GM19328 (cell line): ENCODE measurements around the gene TTLL3.

ENCODE experiments used
- ATAC-seq: cut with Tn5 transposase; IDR thresholded peaks from one replicate; pipeline ENCODE4 v1.9.1; 2021; ENCODE audit warnings: mild to moderate bottlenecking, moderate library complexity; ENCODE audit not compliant: unreplicated experiment

Gene TTLL3

DNA sequence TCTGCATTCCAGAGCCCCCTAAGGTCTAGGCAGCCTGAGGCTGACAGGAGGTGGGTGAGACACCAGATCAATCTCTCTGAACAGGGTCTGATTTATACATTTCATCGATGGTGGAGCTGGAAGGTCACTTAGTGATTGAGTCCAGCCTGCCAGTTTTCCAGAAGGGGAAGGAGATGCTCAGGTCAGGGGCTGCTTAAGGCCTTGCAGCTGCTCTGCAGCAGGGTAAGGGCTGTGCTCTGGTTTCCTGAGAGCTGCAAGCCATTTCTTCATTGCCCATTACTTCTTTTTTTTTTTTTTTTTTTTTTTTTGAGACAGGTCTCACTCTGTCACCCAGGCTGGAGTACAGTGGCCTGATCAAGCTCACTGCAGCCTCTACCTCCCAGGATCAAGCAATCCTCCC is 28.5 kb upstream of the TTLL3 start:
- no peak for ATAC-seq

DNA sequence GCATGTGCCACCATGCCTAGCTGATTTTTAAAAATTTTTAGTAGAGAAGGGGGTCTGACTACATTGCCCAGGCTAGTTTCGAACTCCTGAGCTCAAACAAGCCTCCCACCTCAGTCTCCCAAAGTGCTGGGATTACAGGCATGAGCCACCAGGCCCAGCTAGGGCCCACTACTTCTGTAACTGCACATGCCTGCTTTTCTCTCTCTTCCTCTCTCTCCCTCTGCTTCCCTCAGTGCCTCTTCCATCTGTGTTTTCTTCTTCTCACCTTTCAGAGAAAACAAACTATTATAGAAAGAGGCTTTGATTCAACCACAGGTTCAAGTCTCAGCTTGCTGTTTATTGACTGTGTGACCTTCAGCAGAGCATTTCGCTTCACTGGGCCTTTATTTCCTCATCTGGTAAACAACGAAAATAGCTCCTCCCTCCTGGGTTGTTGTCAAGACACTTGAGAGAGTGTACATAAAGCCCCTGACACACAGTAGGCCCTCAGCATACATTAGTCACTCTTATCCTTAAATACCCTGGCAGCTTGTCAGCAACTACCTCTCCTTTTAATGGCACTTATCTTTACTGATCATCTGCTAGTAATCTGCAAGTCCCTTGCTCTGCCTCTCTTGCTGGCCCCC is 28.0 kb upstream of the TTLL3 start:
- no peak for ATAC-seq

DNA sequence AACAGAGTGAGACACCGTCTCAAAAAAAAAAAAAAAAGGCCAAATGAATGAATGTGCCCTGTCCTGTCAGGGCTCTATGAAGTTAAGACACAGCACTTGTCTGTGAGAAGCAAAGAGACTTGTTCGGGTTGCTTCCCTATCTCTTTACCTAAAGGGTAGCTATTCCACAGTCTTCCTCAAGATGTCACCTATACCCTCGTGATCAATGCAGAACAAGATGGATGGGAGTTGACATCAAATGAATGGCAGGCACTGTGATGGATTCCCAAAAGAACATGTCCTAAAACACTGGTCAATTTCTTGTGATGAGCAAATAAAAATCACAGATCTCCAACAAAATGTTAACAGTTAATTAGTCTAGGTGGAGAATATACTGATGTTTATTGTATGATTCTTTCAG is 27.3 kb upstream of the TTLL3 start:
- no peak for ATAC-seq

DNA sequence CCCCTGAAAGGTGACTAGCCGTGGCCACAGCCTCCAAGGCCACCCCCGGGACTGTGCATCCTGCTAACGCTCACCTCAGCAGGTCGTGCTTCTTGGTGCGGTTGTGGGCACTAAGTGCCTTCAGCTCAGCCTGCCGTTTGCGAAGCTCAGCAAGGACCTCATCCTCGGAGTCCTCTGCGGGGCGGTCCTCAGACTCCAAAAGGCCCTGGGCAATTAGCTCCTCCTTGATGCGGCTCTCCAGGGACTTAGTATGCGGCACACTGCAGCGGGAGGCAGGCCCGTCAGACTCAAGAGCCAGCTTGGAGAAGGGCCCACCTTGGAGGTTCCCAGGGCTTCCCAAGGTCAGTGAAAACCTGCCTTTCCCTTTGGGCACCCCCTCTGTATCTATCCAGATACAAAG is 26.1 kb upstream of the TTLL3 start:
- no peak for ATAC-seq

DNA sequence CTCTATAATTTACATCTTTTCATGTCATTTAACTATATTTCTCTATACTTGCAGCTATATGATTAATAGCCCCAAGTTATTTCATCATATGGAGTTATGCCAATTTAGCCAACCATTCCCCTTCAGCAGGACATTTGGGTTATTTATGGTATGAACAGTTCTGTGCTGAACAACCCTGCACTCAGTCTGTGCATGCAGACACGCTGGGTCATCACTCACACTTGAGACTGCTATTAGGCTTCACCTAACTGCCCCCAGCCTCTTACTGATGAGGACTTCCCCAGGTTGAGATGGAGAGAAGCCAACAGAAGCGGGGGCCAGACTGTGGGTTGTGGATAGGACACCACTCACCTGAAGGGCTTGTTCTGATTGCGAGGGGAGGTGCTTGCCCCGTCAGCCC is 25.1 kb upstream of the TTLL3 start:
- no peak for ATAC-seq

DNA sequence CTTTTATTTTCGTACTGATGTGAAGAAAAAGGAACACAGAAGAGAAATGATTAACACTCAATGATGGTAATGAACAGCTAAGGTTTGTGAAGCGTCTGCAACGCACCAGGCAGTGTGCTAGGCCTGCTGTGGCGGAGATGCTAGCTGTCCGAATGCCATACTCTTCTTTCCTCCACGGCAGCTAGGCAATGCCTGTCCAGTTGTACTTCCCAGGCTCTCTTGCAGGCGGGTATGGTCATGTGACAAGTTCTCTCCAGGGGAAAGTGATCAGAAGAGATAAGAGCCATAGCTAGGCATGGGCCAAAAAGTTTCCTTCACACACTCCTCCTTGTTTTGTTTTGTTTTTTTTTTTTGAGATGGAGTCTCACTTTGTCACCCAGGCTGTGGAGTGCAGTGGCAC is 24.5 kb upstream of the TTLL3 start:
- ATAC-seq: no peak

DNA sequence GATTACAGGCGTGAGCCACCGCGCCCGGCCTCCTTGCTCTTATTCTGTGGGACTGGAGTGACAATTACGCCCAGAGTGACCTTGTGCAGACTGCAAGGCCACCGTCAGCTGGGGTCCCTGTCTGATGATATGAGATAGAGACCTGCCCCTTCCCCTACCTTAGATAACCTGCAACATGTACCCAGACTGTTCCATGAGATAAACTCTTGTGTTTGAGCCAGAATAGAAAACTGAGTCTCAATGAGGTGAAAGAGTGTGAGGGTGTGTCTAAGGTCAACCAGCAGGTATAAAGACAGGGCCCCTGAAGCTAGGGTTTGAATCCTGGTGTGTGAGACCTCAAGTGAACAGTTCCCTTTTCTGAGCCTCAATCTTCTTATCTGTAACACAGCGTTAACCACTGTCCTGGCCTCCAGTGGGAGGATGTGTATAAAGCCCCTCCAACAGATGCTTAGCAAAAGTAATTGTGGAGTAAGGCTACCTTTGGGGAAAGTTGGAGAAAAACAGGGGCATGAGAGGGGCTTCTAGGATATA is 23.8 kb upstream of the TTLL3 start:
- no peak for ATAC-seq

DNA sequence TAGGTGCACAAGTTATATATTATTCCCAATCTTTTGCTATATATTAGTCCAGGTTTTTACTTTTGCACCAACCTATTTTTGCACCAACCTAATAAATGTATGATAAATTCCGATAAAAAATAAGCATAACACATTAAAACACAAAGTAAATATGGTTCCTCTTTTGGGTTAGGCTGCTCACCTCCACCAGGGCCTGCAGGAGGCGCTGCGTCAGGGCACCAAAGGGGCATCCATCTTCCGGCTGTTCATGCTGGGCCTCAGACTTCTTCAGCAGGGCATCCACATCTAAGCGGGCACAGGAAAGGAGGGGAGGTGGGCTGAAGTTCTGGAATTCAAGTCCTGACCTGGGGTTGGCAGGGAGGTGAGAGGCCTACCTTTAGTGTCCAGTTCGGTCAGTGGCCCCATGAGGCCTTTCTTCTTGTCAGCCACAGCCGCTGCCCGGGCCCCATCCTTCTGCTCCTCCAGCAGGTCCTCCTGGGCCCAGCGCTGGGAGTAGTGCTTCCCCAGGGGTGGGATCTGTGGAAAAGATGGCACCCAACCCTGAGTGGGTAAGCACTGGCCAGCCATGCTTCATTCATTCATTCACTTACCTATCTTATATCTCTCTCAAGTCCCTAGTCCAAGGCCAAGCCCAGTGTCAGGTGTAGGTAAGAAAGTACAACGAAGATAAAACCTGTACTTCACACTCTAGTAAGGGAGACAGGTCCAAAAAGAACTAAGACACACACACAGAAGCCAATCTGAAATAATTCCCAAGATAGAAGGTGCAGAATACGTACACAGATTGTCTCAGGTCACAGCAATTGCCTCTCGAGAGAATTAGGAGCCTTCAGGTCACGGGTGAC is 23.0 kb upstream of the TTLL3 start:
- no peak for ATAC-seq

DNA sequence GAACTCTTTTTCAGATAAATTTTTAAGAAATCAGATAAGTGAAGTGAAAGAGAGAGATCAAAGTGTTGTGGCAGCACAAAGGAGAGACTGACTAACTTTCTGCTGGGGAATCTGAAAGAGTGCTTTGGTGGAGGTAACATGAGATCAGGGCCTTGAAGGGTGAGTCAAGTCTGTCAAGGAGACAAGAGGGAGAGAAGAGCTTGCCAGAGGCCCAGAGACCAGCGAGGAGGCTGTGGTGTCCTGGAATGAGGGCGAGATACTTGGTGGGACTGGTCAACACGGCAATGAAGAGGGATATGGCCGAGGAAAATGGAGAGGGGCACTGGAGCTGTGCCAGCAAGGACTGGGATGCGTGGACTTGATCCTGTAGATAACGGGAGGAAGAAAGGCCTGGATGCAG is 22.3 kb upstream of the TTLL3 start:
- no peak for ATAC-seq

DNA sequence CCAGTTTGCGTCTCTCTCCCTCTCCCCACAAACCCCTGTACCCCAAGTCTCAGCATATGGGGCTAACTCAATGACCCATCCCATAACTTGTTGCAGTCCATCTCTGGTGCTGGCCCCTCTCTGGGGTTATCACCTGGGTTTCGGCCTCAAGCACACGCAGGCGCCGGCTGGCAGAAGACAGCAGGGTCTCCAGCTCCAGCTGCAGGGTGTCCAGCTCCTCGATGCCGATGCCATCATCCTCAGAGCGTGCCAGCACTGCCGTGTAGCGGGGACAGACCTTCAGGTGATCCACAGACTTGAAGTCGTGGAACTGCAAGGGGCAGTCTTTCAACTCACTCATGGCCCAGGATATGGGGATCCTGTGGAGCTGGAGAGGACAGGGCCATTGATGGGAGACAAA is 18.9 kb upstream of the TTLL3 start:
- no peak for ATAC-seq

DNA sequence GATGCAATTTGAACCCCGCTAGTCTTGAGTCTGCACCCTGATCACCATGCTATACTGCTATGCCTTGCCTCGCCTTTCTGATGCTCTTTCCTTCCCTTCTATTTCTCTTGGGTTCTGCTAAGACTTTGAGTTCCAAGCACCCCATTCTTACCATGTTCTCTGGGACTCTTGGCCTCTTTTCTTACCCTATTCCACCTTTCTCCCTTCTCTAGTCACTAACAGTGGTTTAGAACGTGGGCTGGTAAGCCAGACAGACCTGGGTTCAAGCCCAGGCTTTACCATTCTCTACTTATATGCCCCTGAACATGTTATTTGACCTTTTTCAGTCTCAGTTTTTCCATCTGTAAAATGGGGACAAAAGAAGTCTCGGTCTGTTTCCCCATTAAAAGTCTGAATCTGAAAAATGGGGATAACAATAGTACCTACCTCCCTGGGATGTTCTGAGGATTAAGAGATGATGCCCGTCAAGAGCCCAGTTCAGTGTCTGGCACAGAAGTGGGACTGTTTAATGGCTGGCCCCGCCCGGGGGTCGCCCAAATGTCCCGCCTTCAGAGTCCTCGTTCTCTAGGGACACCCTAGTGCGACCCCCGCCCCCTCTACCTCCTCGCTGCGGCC is 18.2 kb upstream of the TTLL3 start:
- no peak for ATAC-seq

DNA sequence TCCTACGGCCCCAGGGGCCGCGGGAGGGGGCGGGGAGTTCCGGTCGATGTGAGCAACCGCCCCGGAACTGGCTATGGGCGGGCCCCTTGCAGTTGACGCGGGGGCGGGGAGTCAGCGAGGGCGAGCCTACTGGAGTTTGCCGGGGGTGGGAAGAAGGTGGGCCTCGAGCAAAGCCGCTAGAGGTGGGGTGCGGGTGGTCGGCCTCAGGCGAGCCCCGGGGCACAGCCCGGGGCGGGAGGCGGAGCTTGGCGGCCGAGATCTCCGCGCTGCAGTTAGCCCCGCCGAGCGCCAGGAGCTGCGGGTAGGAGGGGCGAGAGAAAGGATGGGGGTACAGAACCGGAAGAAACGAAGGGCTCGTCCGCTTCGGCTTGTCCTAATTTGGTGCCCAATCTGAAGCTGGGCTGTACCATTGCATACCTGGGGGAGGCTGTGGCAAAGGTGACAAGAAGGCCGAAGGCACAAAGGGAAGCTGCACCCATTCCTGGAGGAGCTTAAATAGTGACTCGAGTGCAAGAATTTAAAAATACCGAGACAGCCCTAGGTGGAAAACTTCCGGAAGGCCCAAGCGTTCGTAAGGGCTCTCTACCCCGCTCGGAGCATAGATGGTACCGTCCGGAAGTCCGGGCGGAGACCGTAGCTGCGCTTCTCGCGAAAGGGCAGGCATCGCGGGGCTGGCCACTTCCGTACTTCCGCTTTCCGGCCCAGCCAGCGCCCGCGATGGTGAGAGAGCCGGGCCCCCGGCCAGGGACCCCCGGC is 17.5 kb upstream of the TTLL3 start, which contains the start of the genes ARPC4 and TADA3:
TSS of gene ARPC4 (plus strand) at position 678 of the 756 bp plus-strand sequence. CDS start at position 718, 40 bp downstream.
TSS of gene TADA3 (minus strand) at position 69 of the 756 bp plus-strand sequence. CDS start 1,007 bp downstream, outside the sequence.
- ATAC-seq: peak; percentile 69

DNA sequence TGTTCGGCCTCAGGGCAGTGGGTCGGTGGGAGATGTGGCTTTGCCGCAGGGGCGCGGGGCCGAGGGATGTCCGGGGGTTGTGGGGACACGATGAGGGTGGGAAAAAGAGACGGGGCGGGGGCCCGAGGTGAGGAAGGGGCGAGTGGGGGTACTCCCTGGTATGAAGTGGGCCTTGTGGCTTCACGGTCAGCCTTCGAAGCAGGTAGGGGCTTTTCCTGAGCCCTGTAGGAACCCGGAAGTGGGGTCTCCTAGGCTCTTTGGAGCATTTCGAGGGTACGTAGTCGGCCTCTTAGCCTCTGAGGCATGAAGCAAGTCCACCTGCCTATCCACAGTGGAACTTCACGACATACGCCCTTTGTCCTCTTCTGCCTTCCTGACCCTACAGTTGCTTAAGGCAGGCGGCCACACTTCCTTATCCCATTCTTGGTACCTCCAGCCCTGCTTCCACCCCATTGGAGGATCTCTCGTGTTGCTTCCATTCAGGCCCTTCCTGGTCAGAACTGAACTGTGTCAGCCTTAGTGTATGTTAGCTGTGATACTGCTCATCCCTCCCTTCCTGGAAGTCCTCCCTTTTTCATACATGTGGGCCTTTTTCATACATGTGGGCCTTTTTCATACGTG is 16.8 kb upstream of the TTLL3 start:
- ATAC-seq: no peak

DNA sequence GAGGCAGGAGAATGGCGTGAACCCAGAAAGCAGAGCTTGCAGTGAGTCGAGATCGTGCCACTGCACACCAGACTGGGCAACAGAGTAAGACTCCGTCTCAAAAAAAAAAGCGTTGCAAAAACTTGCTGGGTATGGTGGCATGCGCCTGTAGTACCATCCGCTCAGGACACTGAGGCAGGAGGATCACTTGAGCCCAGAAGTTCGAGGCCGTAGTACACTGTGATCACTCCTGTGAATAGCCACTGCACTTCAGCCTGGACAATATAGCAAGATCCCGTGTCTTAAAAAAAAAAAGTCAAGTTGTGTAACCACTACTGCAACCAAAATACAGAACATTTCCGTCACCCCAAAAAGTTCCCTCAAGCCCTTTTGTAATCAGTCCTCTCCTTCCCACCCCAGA is 15.7 kb upstream of the TTLL3 start:
- ATAC-seq: no peak

DNA sequence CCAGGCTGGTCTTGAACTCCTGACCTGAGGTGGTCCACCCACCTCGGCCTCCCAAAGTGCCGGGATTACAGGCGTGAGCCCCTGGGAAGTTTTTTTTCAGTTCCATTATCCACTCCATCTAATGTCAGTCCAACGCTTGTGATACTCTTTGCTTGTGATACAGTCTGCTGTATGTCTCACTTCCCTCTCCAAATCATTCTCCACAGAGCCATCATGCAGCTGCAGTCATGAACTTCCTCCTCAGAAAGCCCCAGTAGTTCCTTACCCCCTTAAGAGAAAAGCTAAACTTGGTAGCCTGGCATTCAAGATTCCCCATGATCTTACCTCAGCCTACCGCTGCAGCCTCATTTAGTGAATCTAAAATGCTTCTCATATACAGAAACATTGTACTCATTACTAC is 14.9 kb upstream of the TTLL3 start:
- ATAC-seq: no peak

DNA sequence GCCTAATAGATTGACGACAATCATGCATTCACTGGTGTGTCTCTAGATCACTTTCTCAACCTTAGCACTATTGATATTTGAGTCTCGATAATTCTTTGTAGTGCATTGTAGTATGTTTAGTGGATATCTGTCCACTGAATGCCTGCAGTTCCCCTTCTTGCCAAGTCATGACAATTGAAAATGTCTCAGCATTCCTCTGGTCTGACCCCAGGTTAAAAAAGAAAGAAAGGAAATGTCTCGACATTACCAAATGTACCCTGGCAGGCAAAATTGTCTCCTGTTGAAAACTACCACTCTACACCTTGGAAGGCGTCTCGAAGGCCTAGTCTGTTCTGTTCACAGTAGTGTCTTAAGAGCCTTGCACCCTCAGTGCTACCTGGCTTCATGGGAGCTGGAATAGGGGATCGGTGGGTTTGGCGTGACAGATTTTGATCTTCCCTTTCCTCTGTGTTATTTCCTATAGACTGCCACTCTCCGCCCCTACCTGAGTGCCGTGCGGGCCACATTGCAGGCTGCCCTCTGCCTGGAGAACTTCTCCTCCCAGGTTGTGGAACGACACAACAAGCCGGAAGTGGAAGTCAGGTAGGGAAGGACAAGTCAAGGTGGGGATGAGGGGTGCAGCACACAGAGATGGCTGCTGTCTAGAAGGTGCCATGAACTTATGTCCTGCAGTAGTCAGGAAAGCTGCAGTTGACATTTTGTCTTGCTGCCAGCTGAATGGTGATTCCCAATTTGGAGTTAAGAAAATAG is 12.7 kb upstream of the TTLL3 start:
- ATAC-seq: no peak

DNA sequence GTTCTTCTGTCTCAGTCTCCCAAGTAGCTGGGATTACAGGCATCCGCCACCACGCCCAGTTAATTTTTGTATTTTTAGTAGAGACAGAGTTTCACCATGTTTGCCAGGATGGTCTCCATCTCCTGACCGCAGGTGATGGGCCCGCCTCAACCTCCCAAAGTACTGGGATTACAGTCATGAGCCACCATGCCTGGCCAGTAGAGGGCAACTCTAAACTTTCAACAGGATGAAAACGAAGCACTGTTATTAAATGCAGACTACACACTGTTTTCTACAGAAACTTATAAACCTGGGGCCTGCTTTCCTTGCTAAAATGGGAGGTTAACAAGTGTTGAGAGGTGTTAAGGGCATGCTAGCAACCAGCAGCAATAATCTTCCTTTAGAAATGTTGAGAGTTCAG is 9.5 kb upstream of the TTLL3 start:
- ATAC-seq: no peak

DNA sequence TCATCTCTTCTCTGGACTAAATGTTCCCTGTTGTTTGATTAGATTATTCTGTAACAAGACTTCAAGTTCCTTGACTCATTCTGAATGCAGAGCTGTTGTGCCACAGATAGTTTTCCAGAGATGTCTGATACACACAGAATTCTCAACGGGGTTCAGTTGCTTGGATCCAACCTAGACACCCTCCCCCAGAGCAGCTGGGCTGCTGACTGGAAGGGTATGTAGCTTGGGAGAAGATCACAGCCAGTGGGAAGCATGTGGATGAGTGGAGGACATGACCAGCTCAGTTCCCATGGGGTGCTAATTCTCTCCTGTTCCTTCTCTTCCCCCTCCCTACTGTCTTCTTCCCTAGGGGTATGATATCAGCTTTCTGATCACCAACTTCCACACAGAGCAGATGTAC is 6.6 kb upstream of the TTLL3 start:
- ATAC-seq: no peak

DNA sequence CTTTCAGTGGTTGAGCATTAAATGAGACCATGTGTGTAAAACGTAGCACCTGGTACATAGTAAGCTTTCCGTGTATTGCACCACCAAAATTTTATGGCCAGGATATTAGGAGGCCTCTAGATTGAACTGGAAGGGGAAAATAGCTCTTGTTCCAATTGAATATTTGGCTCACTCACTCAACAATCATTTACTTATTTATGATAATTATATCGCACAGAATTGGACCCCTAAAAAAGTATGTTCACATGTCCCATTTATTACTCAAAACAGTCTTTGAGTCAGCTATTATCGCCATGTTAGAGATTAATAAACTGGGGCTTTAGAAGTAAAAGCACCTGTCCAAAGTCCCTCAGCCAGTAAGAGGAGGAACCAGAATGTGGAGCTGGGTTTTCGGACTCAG is 5.1 kb upstream of the TTLL3 start:
- no peak for ATAC-seq

DNA sequence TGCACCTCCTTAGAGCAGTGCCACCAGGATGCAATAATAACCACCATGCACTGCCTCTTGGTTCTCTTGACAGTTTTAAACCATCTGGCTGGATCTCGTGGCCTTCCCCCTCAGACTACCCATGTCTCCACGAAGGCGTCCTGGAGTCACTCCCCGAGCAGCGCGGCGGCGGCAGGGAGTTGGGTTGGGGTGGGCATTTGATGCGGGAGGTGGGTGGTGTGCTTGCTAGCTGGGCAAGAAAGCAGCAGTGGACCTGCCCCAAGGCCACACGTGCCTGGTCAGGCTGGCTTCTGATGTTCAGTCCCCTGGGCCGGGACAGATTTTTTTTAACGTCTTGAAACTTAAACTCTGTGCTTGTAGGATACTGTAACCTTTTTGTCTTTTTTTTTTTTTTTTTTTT is 3.9 kb upstream of the TTLL3 start:
- no peak for ATAC-seq
